ENCODE results near the gene LDAF1.

DNA sequence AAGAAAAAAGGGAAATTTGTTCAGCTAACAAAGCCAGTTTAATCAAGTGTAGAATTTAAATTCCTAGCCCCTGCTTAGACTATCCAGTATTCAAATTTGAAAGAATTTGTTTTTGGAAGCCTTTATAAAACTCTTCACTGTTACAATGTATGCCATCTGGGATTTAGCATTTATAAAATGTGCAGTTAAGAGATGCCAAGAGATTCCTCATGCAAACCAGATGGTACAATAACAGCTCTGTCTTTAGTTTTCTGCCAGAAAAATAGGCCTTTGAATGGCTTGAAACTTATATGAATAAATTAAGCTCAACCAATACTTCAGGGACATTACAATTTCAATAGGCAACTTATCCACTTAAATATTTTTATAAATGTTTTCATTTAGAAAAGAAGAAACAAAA, 68.3 kb downstream of the LDAF1 start:
- TF ChIP-seq NR2F2 (IDR thresholded peaks at IDR 0.05) (no peak), EGR1 (IDR thresholded peaks at IDR 0.05; ENCODE audit: low read depth in 2 of 2) (no peak), RAD21 (IDR thresholded peaks at IDR 0.05) (no peak), CTCF (IDR thresholded peaks at IDR 0.05; ENCODE audit: low read depth, low read length, missing input control) (no peak), TAF1 (conservative IDR thresholded peaks at IDR 0.05) (no peak), JUND (IDR thresholded peaks at IDR 0.05) (no peak), GABPA (IDR thresholded peaks at IDR 0.05 in 1 of 2, conservative IDR thresholded peaks at IDR 0.05 in 1 of 2) (no peak), SP1 (IDR thresholded peaks at IDR 0.05) (no peak)
- TF ChIP-seq, protein P1, sequence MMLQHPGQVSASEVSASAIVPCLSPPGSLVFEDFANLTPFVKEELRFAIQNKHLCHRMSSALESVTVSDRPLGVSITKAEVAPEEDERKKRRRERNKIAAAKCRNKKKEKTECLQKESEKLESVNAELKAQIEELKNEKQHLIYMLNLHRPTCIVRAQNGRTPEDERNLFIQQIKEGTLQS (IDR thresholded peaks at IDR 0.05) = no peak

Measured in liver (tissue), 3 donors.